GM10248 (cell line): Measurements from ENCODE around the gene AKAP6.

Source experiments
- CTCF ChIA-PET: fragments of 300-600 bp; sonication (Branson Sonifier 250); formaldehyde crosslinking; extraction: SDS; loops from one replicate; lab custom pipeline; 2021; ENCODE audit warnings: antibody characterized with exemption; lab: Yijun Ruan, JAX
- POLR2A ChIA-PET: fragments of 350-650 bp; sonication (Branson Sonifier 250); formaldehyde crosslinking; extraction: SDS; loops from one replicate; lab custom pipeline; 2020; ENCODE audit warnings: antibody characterized with exemption; lab: Yijun Ruan, JAX
- DNase-seq: peaks from one replicate; pipeline ENCODE4 v3.0.0; 2012; ENCODE audit errors: extremely low spot score
- TF ChIP-seq, protein P1 (sequence below): IDR thresholded peaks from 2 replicates; pipeline ENCODE4 v1.5.1; 2012; ENCODE audit warnings: mild to moderate bottlenecking, low read depth; ENCODE audit errors: extremely low read depth, missing control alignments, control extremely low read depth

The AKAP6 gene

GRCh38 chr14:32565256-32565655, 236.2 kb downstream of the AKAP6 start:
- ChIA-PET CTCF (interaction anchor here (0.9 to 4.1 kb wide), 6 partner anchors 10 to 1758 kb away, joined by 3 to 15 read pairs (median 4); no protein-coding TSS in a partner anchor), POLR2A (no interaction called here)
- DNase-seq, result no peak
- TF ChIP-seq, protein P1, sequence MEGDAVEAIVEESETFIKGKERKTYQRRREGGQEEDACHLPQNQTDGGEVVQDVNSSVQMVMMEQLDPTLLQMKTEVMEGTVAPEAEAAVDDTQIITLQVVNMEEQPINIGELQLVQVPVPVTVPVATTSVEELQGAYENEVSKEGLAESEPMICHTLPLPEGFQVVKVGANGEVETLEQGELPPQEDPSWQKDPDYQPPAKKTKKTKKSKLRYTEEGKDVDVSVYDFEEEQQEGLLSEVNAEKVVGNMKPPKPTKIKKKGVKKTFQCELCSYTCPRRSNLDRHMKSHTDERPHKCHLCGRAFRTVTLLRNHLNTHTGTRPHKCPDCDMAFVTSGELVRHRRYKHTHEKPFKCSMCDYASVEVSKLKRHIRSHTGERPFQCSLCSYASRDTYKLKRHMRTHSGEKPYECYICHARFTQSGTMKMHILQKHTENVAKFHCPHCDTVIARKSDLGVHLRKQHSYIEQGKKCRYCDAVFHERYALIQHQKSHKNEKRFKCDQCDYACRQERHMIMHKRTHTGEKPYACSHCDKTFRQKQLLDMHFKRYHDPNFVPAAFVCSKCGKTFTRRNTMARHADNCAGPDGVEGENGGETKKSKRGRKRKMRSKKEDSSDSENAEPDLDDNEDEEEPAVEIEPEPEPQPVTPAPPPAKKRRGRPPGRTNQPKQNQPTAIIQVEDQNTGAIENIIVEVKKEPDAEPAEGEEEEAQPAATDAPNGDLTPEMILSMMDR, result no peak

GRCh38 chr14:32567543-32568384, 238.7 kb downstream of the AKAP6 start:
- ChIA-PET POLR2A (no interaction called here), CTCF (interaction anchor here (1.4 to 2.2 kb wide), 4 partner anchors 7 to 1225 kb away, joined by 5 to 13 read pairs (median 6); no protein-coding TSS in a partner anchor)
- no peak for DNase-seq
- TF ChIP-seq, protein P1, result no peak

GRCh38 chr14:32571551-32571950, 242.5 kb downstream of the AKAP6 start:
- TF ChIP-seq, protein P1, result no peak
- POLR2A ChIA-PET, result no interaction called here
- no peak for DNase-seq
- CTCF ChIA-PET, result interaction anchor here (1.2 to 2.6 kb wide), 2 partner anchors 11 to 1221 kb away, joined by 3 to 11 read pairs; no protein-coding TSS in a partner anchor

DNA sequence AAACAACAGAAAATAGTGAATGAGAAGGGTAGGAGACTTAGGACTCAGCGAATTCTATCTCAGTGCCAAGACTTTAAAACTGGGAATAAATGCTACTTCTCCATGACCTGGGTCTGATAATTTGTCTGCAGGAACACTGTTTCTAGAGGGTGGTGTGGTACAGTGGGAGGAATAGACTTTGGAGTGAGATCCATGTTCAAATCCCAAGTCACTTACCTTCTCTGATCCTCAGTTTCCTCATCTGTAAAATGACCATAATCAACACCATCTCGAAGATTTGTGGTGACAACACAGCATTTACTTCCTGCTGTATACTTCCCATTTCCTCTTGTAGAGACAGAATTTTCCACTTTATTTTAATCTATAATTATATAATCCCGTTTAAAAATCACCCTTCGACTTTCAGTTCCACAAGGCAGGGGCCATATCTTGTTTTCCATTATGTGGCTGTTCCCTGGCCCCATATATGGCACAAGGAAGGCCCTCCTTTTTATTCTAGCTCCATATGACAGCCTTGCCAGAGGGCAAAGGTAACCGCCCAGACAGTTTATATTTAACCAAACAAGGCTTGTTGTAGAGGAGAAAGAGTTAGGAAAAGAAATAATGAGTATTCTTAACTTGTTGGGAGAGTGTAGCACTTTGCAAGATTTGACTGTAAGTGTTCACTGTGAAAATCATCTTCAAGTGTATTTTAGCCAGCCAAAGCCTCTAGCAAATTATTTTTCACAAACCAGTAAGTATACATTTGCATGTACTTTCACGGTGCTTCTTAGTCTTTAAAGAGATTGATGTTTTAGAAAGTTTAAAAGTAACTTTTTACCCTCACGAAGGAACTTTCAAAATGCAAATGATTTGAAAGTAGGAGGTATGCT, 243.1 kb downstream of the AKAP6 start:
- ChIA-PET CTCF (no interaction called here), POLR2A (no interaction called here)

GRCh38 chr14:32572867-32573150, 243.7 kb downstream of the AKAP6 start:
- TF ChIP-seq, protein P1, result no peak
- POLR2A ChIA-PET, result no interaction called here
- no peak for DNase-seq
- CTCF ChIA-PET, result no interaction called here

More for the DNA sequence above, 243.1 kb downstream of the AKAP6 start:
- no peak for DNase-seq
- TF ChIP-seq, protein P1, result no peak

DNA sequence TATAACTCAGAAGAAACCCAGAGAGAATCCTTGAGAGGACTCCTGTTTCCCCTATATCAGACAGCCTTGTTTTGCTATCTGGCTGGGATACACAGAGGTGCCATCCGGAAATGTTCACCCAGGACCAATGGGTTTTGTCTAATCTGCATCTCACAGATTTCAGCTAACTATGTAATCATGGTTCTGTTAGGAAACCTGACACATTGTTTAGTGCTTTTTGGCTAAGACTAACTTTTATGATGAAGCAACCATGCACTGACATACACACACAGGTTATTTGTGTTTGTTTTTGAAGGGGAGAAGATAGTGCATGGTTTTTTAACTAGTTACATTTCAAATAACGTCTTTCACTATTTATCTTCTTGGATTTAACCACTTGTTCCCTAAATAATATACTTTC, 245.2 kb downstream of the AKAP6 start:
- ChIA-PET CTCF (interaction anchor here (1.3 to 4.8 kb wide), 2 partner anchors 1218 to 1757 kb away, joined by 3 to 65 read pairs; no protein-coding TSS in a partner anchor), POLR2A (no interaction called here)
- TF ChIP-seq, protein P1, result no peak
- DNase-seq, result no peak
